GM12878 (cell line): ENCODE data around the gene VPS54. TPM values are rescaled to one million over a fixed set of nuclear protein-coding genes. Genes with fewer than 3 reads are reported as not detected.

Source experiments
- ATAC-seq: fragments of 200-7000 bp; cut with Tn5 transposase; 3 replicates; pipeline ENCODE4 v1.9.1; 2020; ENCODE audit warnings: mild to moderate bottlenecking, moderate library complexity
- BruUV-seq: library from RNA; stranded (reverse); fragments of 400-500 nt; replicated peaks from 2 replicates; lab custom pipeline; 2021; lab: Mats Ljungman, UMichigan
- CTCF ChIA-PET: fragments of 300-600 bp; sonication (Branson Sonifier 250); formaldehyde crosslinking; extraction: SDS; loops from one replicate; lab custom pipeline; 2021; ENCODE audit warnings: inconsistent platforms; lab: Yijun Ruan, JAX
- POLR2A ChIA-PET: fragments of 350-600 bp; formaldehyde crosslinking; extraction: SDS; loops from one replicate; lab custom pipeline; 2021; ENCODE audit warnings: inconsistent platforms; lab: Charles Lee
- RAD21 ChIA-PET: fragments of 300-600 bp; sonication (Branson Sonifier 250); formaldehyde crosslinking; loops from one replicate; lab custom pipeline; 2023; ENCODE audit warnings: antibody characterized with exemption; ENCODE audit not compliant: unreplicated experiment; lab: Charles Lee
- SMC1A ChIA-PET: fragments of 300-600 bp; sonication (Branson Sonifier 250); formaldehyde crosslinking; loops from one replicate; lab custom pipeline; 2023; ENCODE audit not compliant: unreplicated experiment, uncharacterized antibody; lab: Charles Lee
- DNase-seq: peaks from one replicate; pipeline ENCODE4 v3.0.0-alpha.2; 2011; ENCODE audit warnings: low read depth, low spot score
- FAIRE-seq: peaks from 3 replicates; lab custom pipeline; 2011; peaks lifted over from hg19 to GRCh38; lab: Jason Lieb, UNC
- H2AFZ ChIP-seq: 2 replicates; pipeline ENCODE4 v1.6.0; 2011; ENCODE audit warnings: low read depth, low read length, control low read depth; ENCODE audit not compliant: control insufficient read depth
- H3K27ac ChIP-seq: 2 replicates; pipeline ENCODE4 v1.5.1; 2011; ENCODE audit warnings: control low read depth; ENCODE audit not compliant: control insufficient read depth, insufficient read depth
- H3K27me3 ChIP-seq, 2 experiments: replicated peaks in 1 of 2; 2 replicates each; pipeline versions ENCODE4 v1.6.0 to v1.6.1; 2011; ENCODE audit warnings: low read length in 1 of 2; ENCODE audit not compliant: control insufficient read depth in 2 of 2, insufficient read depth in 2 of 2
- H3K36me3 ChIP-seq, 2 experiments: 2 replicates each; pipeline ENCODE4 v1.5.1; 2011; ENCODE audit warnings: low read length in 1 of 2; ENCODE audit not compliant: control insufficient read depth in 2 of 2, insufficient read depth in 2 of 2
- H3K4me1 ChIP-seq: 2 replicates; pipeline ENCODE4 v1.6.1; 2011; ENCODE audit warnings: mild to moderate bottlenecking, low read length, moderate library complexity, mixed read lengths; ENCODE audit not compliant: control insufficient read depth, insufficient read depth
- H3K4me2 ChIP-seq: 2 replicates; pipeline ENCODE4 v1.6.0; 2011; ENCODE audit warnings: control low read depth; ENCODE audit not compliant: control insufficient read depth, insufficient read depth
- H3K4me3 ChIP-seq: fragments of 200-600 bp; sonication (generic); 2 replicates; pipeline ENCODE4 v1.5.1; 2016
- H3K79me2 ChIP-seq: 2 replicates; pipeline ENCODE4 v1.6.0; 2011; ENCODE audit warnings: low read length; ENCODE audit not compliant: control insufficient read depth, insufficient read depth
- H3K9ac ChIP-seq: 2 replicates; pipeline ENCODE4 v1.8.0; 2011; ENCODE audit warnings: low read length, control low read depth, mixed read lengths; ENCODE audit not compliant: control insufficient read depth, insufficient read depth
- H3K9me3 ChIP-seq: replicated peaks from 3 replicates; pipeline ENCODE4 v1.5.1; 2011; ENCODE audit warnings: mild to moderate bottlenecking, low read length; ENCODE audit not compliant: control insufficient read depth, insufficient read depth
- H4K20me1 ChIP-seq: 2 replicates; pipeline ENCODE4 v1.6.0; 2011; ENCODE audit not compliant: control insufficient read depth, insufficient read depth
- ATF7 ChIP-seq: fragments of 450-650 bp; IDR thresholded peaks from 2 replicates; pipeline ENCODE4 v1.6.1; 2016; ENCODE audit warnings: low read depth, mild to moderate bottlenecking
- CBX5 ChIP-seq: sonication (generic); IDR thresholded peaks from 2 replicates; pipeline ENCODE4 v1.6.1; 2016; ENCODE audit warnings: low read depth, moderate library complexity, mild to moderate bottlenecking, inconsistent platforms
- EP300 ChIP-seq, 2 experiments: fragments of 150-350 bp in 1 of 2; IDR thresholded peaks; 2 replicates each; pipeline ENCODE4 v1.6.1; 2011 to 2012; ENCODE audit warnings: low read depth in 2 of 2, low read length in 2 of 2, borderline replicate concordance in 1 of 2, improper control_type of control experiment in 1 of 2, inconsistent platforms in 1 of 2; ENCODE audit not compliant: control insufficient read depth in 1 of 2
- RCOR1 ChIP-seq: conservative IDR thresholded peaks from 2 replicates; pipeline ENCODE4 v1.6.1; 2012; ENCODE audit warnings: low read depth, low read length, improper control_type of control experiment
- TBL1XR1 ChIP-seq: IDR thresholded peaks from 2 replicates; pipeline ENCODE4 v1.6.1; 2012; ENCODE audit warnings: low read depth, low read length, improper control_type of control experiment
- in situ Hi-C: fragments of 300-500 bp; cut with MboI; formaldehyde crosslinking; loops from 9 replicates; pipeline ENCODE4 v1.14.3; 2018; ENCODE audit warnings: mixed read lengths
- intact Hi-C: fragments of 100-400 bp; cut with micrococcal nuclease; formaldehyde crosslinking; loops from one replicate; pipeline ENCODE4 v1.14.2; 2022; ENCODE audit not compliant: unreplicated experiment
- polyA plus RNA-seq, 11 experiments: library from polyadenylated mRNA; depleted of rRNA in 4 of 11; unstranded in 6 of 11; stranded (reverse) in 5 of 11; fragments of >200 nt; fragmentation: Nextera tagmentation in 4 of 11; fragmentation: Illumina TruSeq in 1 of 11; extraction: Ambion mirVana in 4 of 11; extraction: Trizol in 1 of 11; gene quantifications; 1 replicate in 1 of 11; 2 replicates in 10 of 11; pipeline versions ENCODE4 v1.2.1 to v1.2.3, GENCODE V29; 2011 to 2016; ENCODE audit warnings: inconsistent platforms in 2 of 11, missing spikeins in 2 of 11, low read depth in 1 of 11
- total RNA-seq, 4 experiments: library from RNA; depleted of rRNA in 3 of 4; stranded (reverse); fragments of >200 nt in 3 of 4; fragmentation: Illumina TruSeq in 1 of 4; extraction: Trizol in 1 of 4; gene quantifications; 2 replicates each; pipeline versions ENCODE4 v1.2.1 to v1.2.3, GENCODE V29; 2013 to 2021
- TF ChIP-seq, protein P1 (sequence below): fragments of 450-650 bp; IDR thresholded peaks from 2 replicates; pipeline ENCODE4 v1.6.1; 2016; ENCODE audit warnings: mild to moderate bottlenecking, moderate library complexity, borderline replicate concordance

Gene VPS54
- total and polyA plus RNA-seq, 10 of the 15 experiments (the other 5 are each of a cell fraction or from before 2014, with no cell fraction given) = 1.6 to 16.2 (median 9.3) TPM

DNA sequence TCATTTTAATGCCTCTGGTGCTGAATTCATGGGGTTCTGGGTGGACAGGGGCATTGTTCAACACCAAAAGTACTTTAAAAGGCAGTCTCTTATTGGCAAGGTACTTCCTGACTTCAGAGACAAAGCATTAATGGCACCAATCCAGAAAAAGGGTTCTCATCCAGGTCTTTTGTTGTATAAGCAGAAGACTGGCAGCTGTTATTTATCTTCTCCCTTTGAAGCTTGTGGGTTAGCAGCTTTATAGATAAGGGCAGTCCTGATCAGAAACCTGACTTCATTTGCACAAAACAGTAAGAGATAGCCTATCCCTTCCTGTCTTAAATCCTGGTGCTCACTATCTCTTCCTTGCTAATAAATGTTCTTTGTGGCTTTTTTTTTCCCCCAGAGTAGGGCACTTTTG is 68.8 kb downstream of the VPS54 start:
- no peak for ATAC-seq
- in situ Hi-C loops (no loop called here), intact Hi-C loops (no loop called here)
- ChIA-PET CTCF (interaction anchor here (0.6 to 1.0 kb wide), 2 partner anchors 9 to 1220 kb away, joined by 3 to 5 read pairs; no protein-coding TSS in a partner anchor), RAD21 (no interaction called here), POLR2A (interaction anchor here (0.6 kb wide), 1 partner anchor 543 kb away, joined by 3 read pairs; no protein-coding TSS in a partner anchor), SMC1A (interaction anchor here (1.0 to 1.2 kb wide), 2 partner anchors 10 to 32 kb away, joined by 3 to 5 read pairs; no protein-coding TSS in a partner anchor)
- Histone ChIP-seq H2AFZ (no peak overlapping the region), H3K9ac (no peak overlapping the region), H3K4me3 (no peak overlapping the region), H3K4me1 (no peaks in the 10 kb centered on the region), H3K36me3 (peaks cover 0 to 12% of the 10 kb centered on the region in 2 experiments; a peak in 1 of 4 replicates), H3K27me3 (no peaks in the 10 kb centered on the region), H3K9me3 (no peaks in the 10 kb centered on the region; the same call in 1 of the 3 replicates), H3K79me2 (no peaks in the 10 kb centered on the region), H3K27ac (no peak overlapping the region), H4K20me1 (no peaks in the 10 kb centered on the region), H3K4me2 (no peak overlapping the region)
- no peak for DNase-seq
- TF ChIP-seq, protein P1, sequence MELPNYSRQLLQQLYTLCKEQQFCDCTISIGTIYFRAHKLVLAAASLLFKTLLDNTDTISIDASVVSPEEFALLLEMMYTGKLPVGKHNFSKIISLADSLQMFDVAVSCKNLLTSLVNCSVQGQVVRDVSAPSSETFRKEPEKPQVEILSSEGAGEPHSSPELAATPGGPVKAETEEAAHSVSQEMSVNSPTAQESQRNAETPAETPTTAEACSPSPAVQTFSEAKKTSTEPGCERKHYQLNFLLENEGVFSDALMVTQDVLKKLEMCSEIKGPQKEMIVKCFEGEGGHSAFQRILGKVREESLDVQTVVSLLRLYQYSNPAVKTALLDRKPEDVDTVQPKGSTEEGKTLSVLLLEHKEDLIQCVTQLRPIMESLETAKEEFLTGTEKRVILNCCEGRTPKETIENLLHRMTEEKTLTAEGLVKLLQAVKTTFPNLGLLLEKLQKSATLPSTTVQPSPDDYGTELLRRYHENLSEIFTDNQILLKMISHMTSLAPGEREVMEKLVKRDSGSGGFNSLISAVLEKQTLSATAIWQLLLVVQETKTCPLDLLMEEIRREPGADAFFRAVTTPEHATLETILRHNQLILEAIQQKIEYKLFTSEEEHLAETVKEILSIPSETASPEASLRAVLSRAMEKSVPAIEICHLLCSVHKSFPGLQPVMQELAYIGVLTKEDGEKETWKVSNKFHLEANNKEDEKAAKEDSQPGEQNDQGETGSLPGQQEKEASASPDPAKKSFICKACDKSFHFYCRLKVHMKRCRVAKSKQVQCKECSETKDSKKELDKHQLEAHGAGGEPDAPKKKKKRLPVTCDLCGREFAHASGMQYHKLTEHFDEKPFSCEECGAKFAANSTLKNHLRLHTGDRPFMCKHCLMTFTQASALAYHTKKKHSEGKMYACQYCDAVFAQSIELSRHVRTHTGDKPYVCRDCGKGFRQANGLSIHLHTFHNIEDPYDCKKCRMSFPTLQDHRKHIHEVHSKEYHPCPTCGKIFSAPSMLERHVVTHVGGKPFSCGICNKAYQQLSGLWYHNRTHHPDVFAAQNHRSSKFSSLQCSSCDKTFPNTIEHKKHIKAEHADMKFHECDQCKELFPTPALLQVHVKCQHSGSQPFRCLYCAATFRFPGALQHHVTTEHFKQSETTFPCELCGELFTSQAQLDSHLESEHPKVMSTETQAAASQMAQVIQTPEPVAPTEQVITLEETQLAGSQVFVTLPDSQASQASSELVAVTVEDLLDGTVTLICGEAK = no peak
- TF ChIP-seq TBL1XR1 (no peak), RCOR1 (no peak), ATF7 (no peak), EP300 (IDR thresholded peaks at IDR 0.05; ENCODE audit: borderline replicate concordance in 1 of 2, control insufficient read depth in 1 of 2, low read depth in 2 of 2, low read length in 2 of 2) (no peak), CBX5 (no peak)
- BruUV-seq = no TSS peak
- FAIRE-seq = no peak
